Measurements from ENCODE around the gene IFITM2.

GRCh38 chr11:335779-336658 is 28.4 kb downstream of the IFITM2 start:
- TF ChIP-seq EZH2phosphoT487 (IDR thresholded peaks at IDR 0.05; ENCODE audit: insufficient read depth, low read depth), result no peak
- TF ChIP-seq EZH2 (IDR thresholded peaks at IDR 0.05; ENCODE audit: insufficient read depth, poor library complexity, severe bottlenecking), result no peak

Data from GM23248 (cell line).